ENCODE data around the gene SLC7A4. TPM values are rescaled to one million over a fixed set of nuclear protein-coding genes. Genes with fewer than 3 reads are reported as not detected.

Gene SLC7A4
- total RNA-seq, 1 donor from 2014 or later: not detected

- intact Hi-C loops (cut with micrococcal nuclease): no loop called here
Observed at GRCh38 chr22:20989323-20990138, 42.8 kb downstream of the SLC7A4 start.

GRCh38 chr22:20988573-20989322, 43.6 kb downstream of the SLC7A4 start:
- intact Hi-C loops (cut with micrococcal nuclease): no loop called here

GRCh38 chr22:20987375-20987774, 45.0 kb downstream of the SLC7A4 start:
- intact Hi-C loops (cut with micrococcal nuclease): no loop called here

GRCh38 chr22:20986365-20986764, 46.0 kb downstream of the SLC7A4 start:
- intact Hi-C loops (cut with micrococcal nuclease): no loop called here

- intact Hi-C loops (cut with micrococcal nuclease): no loop called here
Observed at GRCh38 chr22:20985720-20986119, 46.6 kb downstream of the SLC7A4 start.

GRCh38 chr22:20983081-20983771, 49.1 kb downstream of the SLC7A4 start:
- intact Hi-C loops (cut with micrococcal nuclease): no loop called here

- intact Hi-C loops (cut with micrococcal nuclease): loop anchor here (1.0 kb wide), 2 partner anchors 19 to 123 kb away; partner anchors contain the start of gene SNAP29
Observed at GRCh38 chr22:20982563-20982882, 49.8 kb downstream of the SLC7A4 start.

GRCh38 chr22:20981787-20982562, 50.4 kb downstream of the SLC7A4 start, which contains the start of gene LZTR1:
TSS of gene LZTR1 (plus strand) at chr22:20982297. CDS start at chr22:20982372, 75 bp downstream.
- intact Hi-C loops (cut with micrococcal nuclease): loop anchor here (1.0 kb wide), 2 partner anchors 19 to 123 kb away; partner anchors contain the start of gene SNAP29

GRCh38 chr22:20980938-20981722, 51.2 kb downstream of the SLC7A4 start:
- intact Hi-C loops (cut with micrococcal nuclease): no loop called here

- intact Hi-C loops (cut with micrococcal nuclease): no loop called here
Observed at GRCh38 chr22:20980523-20980922, 51.8 kb downstream of the SLC7A4 start.

- intact Hi-C loops (cut with micrococcal nuclease): no loop called here
Observed at GRCh38 chr22:20979940-20980453, 52.4 kb downstream of the SLC7A4 start.

- intact Hi-C loops (cut with micrococcal nuclease): no loop called here
Observed at GRCh38 chr22:20979243-20979809, 53.0 kb downstream of the SLC7A4 start.

Other genes starting within 250 kb of the SLC7A4 start
- gene PI4KA, start 173.8 kb downstream of the SLC7A4 start, total RNA-seq: 115 and 119 TPM in 2 replicates
- gene SNAP29, start 173.6 kb downstream of the SLC7A4 start, total RNA-seq: 30.4 and 37.6 TPM in 2 replicates
- gene CRKL, start 115.2 kb downstream of the SLC7A4 start, total RNA-seq: 73.7 and 74.8 TPM in 2 replicates
- 0.36 and 0.41 TPM in 2 replicates for gene AIFM3, start 65.3 kb downstream of the SLC7A4 start, total RNA-seq
- 67.1 and 68.4 TPM in 2 replicates for gene LZTR1, start 50.3 kb downstream of the SLC7A4 start, total RNA-seq
- 30.9 and 31.8 TPM in 2 replicates for gene THAP7, start 30.4 kb downstream of the SLC7A4 start, total RNA-seq
- 0.14 and 0.57 TPM in 2 replicates for gene P2RX6, start 17.4 kb downstream of the SLC7A4 start, total RNA-seq
- not detected in 2 replicates for gene LRRC74B, start 13.4 kb upstream of the SLC7A4 start, total RNA-seq